ENCODE data around the gene TBCK. TPM values are rescaled to one million over a fixed set of nuclear protein-coding genes. Genes with fewer than 3 reads are reported as not detected.
A peak's percentile ranks its signal among the peaks of the same experiment; 100 is the strongest.

TBCK gene
- total and polyA plus RNA-seq, 9 of the 15 experiments (the other 6 are each of a cell fraction or from before 2014, with no cell fraction given): 5.3 to 26.6 (median 16.2) TPM

DNA sequence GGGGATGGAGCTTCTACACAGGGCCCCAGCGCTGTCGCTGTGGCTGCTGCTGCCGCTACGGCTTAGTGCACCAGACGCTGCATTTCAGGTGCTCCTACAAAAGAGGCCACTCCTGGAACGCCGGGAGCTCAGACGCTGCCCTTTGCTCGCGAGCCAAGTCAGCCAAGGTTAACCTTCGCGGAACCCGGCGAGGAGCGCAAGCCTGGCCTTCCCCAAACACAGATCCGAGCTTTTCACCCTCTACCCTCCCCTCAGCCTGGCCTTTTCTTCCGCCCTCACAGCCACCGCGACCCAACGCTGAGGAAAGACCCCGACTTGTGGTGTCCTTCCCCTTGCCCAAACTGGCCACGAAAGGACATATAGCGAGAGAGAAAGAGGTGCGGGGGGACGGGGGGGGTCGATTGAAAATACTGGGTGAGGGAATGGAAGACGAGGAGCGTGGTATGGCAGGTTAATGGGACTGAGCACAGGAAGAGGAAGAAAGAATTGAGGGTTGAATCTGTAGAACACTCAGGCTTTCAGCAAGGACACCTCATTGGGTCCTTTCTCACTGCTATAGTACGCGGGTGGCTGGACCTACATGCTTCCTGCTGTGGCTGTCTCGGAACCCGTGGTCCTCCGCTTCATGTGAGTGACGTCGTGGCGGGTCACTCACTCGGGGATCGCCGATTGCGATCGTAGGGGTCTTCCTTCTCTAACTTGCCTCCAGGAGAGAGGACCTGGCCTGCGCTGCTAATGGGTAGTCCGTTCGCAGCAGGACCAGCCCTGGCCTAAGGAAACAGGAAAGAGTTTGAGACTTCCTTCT is at the start of gene TBCK, which contains the start of gene AIMP1 (continued):
- TF ChIP-seq SAP30 (IDR thresholded peaks at IDR 0.05; ENCODE audit: borderline replicate concordance, insufficient read depth, low read depth, low read length, poor library complexity, severe bottlenecking): peak; percentile 7
- no peak for TF ChIP-seq FOS (IDR thresholded peaks at IDR 0.05; ENCODE audit: extremely low read depth, insufficient read length)
- TF ChIP-seq ZNF24 (IDR thresholded peaks at IDR 0.05): no peak
- no peak for TF ChIP-seq ZNF830 (CRISPR knock-in tag; IDR thresholded peaks at IDR 0.05)
- peak; percentile 51; the same call in 1 of the 2 replicates for TF ChIP-seq ETV5 (CRISPR knock-in tag; IDR thresholded peaks at IDR 0.05; ENCODE audit: low read depth)
- TF ChIP-seq, protein P1, sequence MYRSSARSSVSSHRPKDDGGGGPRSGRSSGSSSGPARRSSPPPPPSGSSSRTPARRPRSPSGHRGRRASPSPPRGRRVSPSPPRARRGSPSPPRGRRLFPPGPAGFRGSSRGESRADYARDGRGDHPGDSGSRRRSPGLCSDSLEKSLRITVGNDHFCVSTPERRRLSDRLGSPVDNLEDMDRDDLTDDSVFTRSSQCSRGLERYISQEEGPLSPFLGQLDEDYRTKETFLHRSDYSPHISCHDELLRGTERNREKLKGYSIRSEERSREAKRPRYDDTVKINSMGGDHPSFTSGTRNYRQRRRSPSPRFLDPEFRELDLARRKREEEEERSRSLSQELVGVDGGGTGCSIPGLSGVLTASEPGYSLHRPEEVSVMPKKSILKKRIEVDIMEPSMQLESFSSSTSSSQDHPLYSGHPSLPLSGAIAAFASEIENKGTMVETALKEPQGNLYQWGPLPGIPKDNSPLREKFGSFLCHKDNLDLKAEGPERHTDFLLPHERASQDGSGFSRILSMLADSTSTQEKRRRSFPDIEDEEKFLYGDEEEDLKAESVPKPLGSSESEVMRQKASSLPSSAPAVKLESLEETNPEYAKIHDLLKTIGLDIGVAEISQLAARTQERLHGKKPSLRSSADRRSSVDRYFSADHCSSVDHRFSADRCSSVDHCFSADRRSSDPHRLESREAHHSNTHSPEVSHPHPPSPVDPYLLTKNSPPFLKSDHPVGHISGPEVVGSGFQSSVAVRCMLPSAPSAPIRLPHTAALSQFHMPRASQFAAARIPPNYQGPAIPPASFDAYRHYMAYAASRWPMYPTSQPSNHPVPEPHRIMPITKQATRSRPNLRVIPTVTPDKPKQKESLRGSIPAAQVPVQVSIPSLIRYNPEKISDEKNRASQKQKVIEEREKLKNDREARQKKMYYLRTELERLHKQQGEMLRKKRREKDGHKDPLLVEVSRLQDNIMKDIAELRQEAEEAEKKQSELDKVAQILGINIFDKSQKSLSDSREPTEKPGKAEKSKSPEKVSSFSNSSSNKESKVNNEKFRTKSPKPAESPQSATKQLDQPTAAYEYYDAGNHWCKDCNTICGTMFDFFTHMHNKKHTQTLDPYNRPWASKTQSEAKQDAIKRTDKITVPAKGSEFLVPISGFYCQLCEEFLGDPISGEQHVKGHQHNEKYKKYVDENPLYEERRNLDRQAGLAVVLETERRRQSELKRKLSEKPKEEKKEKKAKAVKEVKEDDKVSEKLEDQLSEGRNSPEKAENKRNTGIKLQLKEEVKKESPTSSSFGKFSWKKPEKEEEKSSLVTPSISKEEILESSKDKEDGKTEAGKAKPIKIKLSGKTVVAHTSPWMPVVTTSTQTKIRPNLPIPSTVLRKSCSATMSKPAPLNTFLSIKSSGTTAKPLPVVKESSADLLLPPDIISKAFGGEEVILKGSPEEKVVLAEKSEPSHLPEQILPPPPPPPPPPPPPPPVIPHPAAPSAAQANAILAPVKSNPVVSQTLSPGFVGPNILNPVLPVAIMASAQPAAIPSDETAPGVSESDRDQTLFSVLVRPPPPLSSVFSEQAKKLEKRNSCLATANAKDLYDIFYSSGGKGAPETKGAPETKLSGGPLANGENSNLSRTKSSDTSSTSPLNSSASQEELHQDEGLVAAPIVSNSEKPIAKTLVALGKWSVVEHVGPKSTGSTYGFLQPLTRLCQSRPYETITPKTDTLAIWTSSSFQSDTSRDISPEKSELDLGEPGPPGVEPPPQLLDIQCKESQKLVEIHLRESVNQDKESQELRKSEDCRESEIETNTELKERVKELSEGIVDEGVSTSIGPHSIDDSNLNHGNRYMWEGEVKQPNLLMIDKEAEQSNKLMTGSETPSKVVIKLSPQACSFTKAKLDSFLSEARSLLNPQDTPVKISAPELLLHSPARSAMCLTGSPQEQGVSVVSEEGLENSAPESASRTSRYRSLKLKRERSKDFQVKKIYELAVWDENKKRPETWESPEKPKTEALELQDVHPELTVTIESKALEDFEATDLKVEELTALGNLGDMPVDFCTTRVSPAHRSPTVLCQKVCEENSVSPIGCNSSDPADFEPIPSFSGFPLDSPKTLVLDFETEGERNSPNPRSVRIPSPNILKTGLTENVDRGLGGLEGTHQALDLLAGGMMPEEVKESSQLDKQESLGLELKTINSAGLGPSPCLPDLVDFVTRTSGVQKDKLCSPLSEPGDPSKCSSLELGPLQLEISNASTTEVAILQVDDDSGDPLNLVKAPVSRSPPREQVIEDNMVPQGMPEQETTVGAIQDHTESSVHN (IDR thresholded peaks at IDR 0.05; ENCODE audit: borderline replicate concordance in 1 of 2, low read depth in 1 of 2): no peak
- TF ChIP-seq RBM34 (IDR thresholded peaks at IDR 0.05; ENCODE audit: borderline replicate concordance, insufficient read depth, low read length): no peak
- TF ChIP-seq NFIX (CRISPR knock-in tag; IDR thresholded peaks at IDR 0.05; ENCODE audit: low read depth): no peak
- peak; percentile 33; the same call in 1 of the 2 replicates for TF ChIP-seq RNF2 (IDR thresholded peaks at IDR 0.05)
- TF ChIP-seq MTA2 (IDR thresholded peaks at IDR 0.05; ENCODE audit: low read depth): no peak
- TF ChIP-seq NFE2L1 (tag; IDR thresholded peaks at IDR 0.05; ENCODE audit: borderline replicate concordance, low read depth): no peak
- peak; percentile 52; the same call in 1 of the 2 replicates for TF ChIP-seq GTF2E2 (tag; IDR thresholded peaks at IDR 0.05)
- TF ChIP-seq OTX1 (CRISPR knock-in tag; IDR thresholded peaks at IDR 0.05): no peak
- TF ChIP-seq DPF2 (IDR thresholded peaks at IDR 0.05): 0 out of 2 replicates have a peak, but pooled peaks have one; percentile 29
- peak in 1 of 2 experiments; percentile 56; a peak in 1 of 4 replicates for TF ChIP-seq TEAD1 (CRISPR knock-in tag; IDR thresholded peaks at IDR 0.05)
- TF ChIP-seq, protein P2, sequence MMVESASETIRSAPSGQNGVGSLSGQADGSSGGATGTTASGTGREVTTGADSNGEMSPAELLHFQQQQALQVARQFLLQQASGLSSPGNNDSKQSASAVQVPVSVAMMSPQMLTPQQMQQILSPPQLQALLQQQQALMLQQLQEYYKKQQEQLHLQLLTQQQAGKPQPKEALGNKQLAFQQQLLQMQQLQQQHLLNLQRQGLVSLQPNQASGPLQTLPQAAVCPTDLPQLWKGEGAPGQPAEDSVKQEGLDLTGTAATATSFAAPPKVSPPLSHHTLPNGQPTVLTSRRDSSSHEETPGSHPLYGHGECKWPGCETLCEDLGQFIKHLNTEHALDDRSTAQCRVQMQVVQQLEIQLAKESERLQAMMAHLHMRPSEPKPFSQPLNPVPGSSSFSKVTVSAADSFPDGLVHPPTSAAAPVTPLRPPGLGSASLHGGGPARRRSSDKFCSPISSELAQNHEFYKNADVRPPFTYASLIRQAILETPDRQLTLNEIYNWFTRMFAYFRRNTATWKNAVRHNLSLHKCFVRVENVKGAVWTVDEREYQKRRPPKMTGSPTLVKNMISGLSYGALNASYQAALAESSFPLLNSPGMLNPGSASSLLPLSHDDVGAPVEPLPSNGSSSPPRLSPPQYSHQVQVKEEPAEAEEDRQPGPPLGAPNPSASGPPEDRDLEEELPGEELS (CRISPR knock-in tag; IDR thresholded peaks at IDR 0.05; ENCODE audit: borderline replicate concordance): no peak

Measured in K562 (cell line).